ENCODE results near the gene RNF43.

RNF43 gene

GRCh38 chr17:58417300-58418092 lies at the start of gene RNF43:
RNF43 (minus strand) TSS chr17:58417534; CDS start chr17:58415577, 1,957 bp downstream.
- DNase-seq (ENCODE audit: low read depth in 2 of 2) = peak; percentile 73 to 82

- DNase-seq (ENCODE audit: low read depth in 2 of 2) = no peak
These were observed 38.2 kb upstream of the RNF43 start for GRCh38 chr17:58455491-58455890.

DNA sequence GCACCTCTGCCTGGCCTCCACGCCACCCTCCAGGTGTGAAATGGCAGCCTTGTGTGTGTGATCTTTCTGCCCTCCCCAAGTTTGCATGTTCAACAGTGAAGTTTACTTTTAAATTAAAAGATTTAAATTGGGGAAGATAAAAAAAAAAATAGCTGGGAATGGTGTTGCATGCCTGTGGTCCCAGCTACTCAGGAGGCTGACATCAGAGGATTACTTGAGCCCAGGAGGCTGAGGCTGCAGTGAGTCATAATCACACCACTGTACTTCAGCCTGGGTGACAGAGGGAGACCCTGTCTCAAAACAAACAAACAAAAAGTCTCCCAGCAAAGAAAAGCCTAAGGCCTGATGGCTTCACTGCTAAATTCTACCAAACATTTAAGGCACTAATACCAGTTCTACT lies 35.4 kb upstream of the RNF43 start:
- no peak for DNase-seq (ENCODE audit: low read depth in 2 of 2)

GRCh38 chr17:58447039-58447975 lies 30.0 kb upstream of the RNF43 start:
- peak; percentile 29 to 33 for DNase-seq (ENCODE audit: low read depth in 2 of 2)

DNA sequence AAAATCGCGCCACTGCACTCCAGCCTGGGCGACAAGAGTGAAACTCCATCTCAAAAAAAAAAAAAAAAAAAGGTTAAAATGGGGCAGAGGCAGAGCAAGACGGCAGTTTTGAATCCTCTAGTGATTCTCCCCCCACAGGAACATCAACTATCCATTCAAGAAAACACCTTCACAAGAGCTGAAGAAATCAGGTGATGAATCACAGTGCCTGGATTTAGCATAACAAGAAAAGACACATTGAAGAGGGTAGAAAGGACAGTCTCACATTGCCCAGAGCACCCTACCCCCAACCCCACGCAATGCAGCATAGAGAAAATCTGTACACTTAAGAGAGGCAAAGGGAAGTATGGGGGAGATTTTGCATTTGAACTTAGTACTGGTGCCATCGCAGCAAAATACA lies 28.8 kb upstream of the RNF43 start:
- DNase-seq (ENCODE audit: low read depth in 2 of 2) = no peak

DNA sequence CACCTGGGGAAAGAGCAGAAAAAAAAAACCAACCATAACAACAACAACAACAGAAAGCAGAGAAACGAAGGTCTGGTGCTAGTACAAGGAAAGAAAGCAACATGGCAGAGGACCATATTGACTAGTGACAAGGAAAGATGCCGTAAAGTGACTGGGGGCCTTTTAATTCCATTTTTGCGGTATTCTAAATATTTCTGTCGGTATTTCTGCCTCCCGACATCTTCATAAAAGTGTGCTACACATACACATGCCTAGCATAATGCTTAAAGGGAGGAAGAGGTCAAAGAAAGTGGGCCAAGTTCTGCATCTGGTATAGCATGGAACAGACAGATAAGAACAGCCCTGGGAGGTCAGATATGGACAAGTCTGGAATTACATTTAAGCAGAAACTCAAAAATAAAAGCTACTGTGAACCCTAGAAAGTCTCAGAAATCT lies 19.5 kb upstream of the RNF43 start:
- DNase-seq (ENCODE audit: low read depth in 2 of 2) = no peak

GRCh38 chr17:58436245-58436644 lies 18.9 kb upstream of the RNF43 start:
- DNase-seq (ENCODE audit: low read depth in 2 of 2) = no peak

GRCh38 chr17:58432806-58433573 lies 15.7 kb upstream of the RNF43 start:
- no peak for DNase-seq (ENCODE audit: low read depth in 2 of 2)

DNA sequence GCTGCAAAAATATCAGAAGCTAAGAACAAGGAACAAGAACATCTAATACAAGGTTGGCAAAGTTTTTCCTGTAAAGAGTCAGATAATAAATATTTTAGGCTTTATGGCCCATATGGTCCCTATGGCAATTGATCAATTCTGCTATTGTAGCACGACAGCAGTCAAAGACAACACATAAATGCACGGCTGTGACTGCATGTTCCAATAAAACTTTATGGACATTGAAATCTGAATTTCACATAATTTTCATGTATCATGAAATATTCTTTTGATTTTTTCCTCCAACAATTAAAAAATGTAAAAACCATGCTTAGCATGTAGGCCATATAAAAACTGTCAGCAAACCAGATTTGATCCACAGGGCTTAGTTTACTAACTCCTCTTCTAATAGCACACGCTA lies 10.5 kb upstream of the RNF43 start:
- DNase-seq (ENCODE audit: low read depth in 2 of 2) = no peak

- no peak for DNase-seq (ENCODE audit: low read depth in 2 of 2)
These were observed 4.4 kb upstream of the RNF43 start for GRCh38 chr17:58421711-58422110.

DNA sequence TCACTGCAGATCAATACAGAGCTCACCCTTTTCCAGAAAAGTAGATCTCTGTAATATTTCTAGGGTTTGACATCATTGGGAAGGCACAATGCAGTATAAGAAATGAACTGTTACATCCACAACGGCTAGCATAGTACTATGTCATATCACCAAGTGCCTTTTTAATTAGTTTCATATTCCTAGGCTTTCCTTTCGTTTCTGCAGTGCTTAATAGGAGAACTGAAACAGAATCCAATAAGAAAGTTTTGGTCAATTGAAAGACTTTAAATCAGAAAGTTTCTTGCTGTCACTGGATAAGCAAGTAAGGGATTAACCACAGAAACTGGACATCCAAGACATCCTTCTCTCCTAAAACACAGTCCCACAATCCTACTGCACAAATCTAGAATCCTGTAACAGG lies 3.5 kb upstream of the RNF43 start:
- no peak for DNase-seq (ENCODE audit: low read depth in 2 of 2)

GRCh38 chr17:58416937-58417299 lies 416 bp downstream of the RNF43 start:
- no peak for DNase-seq (ENCODE audit: low read depth in 2 of 2)

- DNase-seq (ENCODE audit: low read depth in 2 of 2) = no peak
These were observed 938 bp downstream of the RNF43 start for GRCh38 chr17:58416396-58416795.

- DNase-seq (ENCODE audit: low read depth in 2 of 2) = no peak
These were observed 1.8 kb downstream of the RNF43 start for GRCh38 chr17:58415371-58416055.

DNA sequence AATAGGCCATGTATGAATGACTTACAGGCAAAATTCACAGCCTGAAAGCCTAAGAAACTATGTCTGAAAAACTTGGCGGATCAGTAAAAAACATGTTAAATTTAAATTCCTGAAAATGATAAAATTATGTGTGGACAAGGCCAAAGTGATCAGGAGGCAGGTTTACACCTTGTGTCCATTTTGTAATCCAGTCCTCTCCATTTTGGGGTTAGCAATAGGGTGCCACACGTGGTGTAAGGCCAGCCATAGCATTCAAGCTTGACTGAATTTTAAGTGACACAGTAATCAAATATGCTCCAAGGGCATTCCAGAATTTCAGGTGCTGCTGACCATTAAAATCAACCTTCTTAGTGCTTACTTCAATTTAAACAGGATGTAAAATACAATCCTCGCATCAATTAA lies 2.7 kb downstream of the RNF43 start:
- no peak for DNase-seq (ENCODE audit: low read depth in 2 of 2)

DNA sequence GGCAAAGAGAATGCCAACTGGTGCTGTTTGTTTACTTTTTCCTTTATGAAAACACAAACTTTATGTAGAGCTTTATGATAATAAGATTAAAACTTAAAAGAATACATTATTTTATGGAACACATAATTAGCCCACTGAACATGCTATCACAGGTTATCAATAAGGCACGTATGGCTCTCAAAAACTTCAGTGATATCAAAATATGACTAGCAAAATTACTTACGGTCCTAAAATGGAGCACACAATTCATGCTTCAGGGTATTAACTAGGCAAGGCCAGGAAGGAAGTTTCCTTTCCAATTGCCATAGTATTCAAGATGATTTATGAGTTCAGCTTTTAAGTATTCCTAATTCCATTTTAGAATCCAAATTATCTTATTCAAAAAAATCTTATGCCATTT lies 3.6 kb downstream of the RNF43 start:
- no peak for DNase-seq (ENCODE audit: low read depth in 2 of 2)

- DNase-seq (ENCODE audit: low read depth in 2 of 2) = no peak
These were observed 4.3 kb downstream of the RNF43 start for GRCh38 chr17:58412961-58413586.

- no peak for DNase-seq (ENCODE audit: low read depth in 2 of 2)
These were observed 5.2 kb downstream of the RNF43 start for GRCh38 chr17:58412064-58412703.

GRCh38 chr17:58411408-58411894 lies 5.9 kb downstream of the RNF43 start:
- no peak for DNase-seq (ENCODE audit: low read depth in 2 of 2)

- DNase-seq (ENCODE audit: low read depth in 2 of 2) = no peak
These were observed 6.5 kb downstream of the RNF43 start for GRCh38 chr17:58410714-58411407.

All from activated CD8-positive, alpha-beta memory T cell treated with anti-CD3 and anti-CD28 coated beads for 4 hours (primary cell).